HFFc6 (cell line): ENCODE data around the gene KCTD15. TPM values are rescaled to one million over a fixed set of nuclear protein-coding genes. Genes with fewer than 3 reads are reported as not detected.

ENCODE experiments used
- DNase-seq: peaks from one replicate; pipeline ENCODE4 v3.0.0-alpha.2; 2018
- H3K27ac Mint-ChIP-seq: 2 replicates; pipeline ENCODE4 v1.8.0; 2020; ENCODE audit warnings: mild to moderate bottlenecking, mixed read lengths
- H3K27me3 Mint-ChIP-seq: 2 replicates; pipeline ENCODE4 v1.8.0; 2021; ENCODE audit warnings: mild to moderate bottlenecking, moderate library complexity, mixed read lengths; ENCODE audit not compliant: insufficient read depth
- H3K36me3 Mint-ChIP-seq: 2 replicates; pipeline ENCODE4 v1.8.0; 2021; ENCODE audit warnings: low read depth, mixed read lengths
- H3K4me1 Mint-ChIP-seq: 2 replicates; pipeline ENCODE4 v1.8.0; 2020; ENCODE audit warnings: low read depth, mixed read lengths
- H3K4me3 Mint-ChIP-seq: 2 replicates; pipeline ENCODE4 v1.8.0; 2020; ENCODE audit warnings: mild to moderate bottlenecking, moderate library complexity, mixed read lengths
- H3K9me3 Mint-ChIP-seq: 2 replicates; pipeline ENCODE4 v1.8.0; 2020; ENCODE audit warnings: mild to moderate bottlenecking, mixed read lengths
- total RNA-seq, 6 experiments: library from RNA; stranded (reverse); fragmentation: NEBNext Ultra II Directional; extraction: Animal tissue kit (Norgen Biotek cat#: 25700); gene quantifications; 2 replicates in 1 of 6; 3 replicates in 5 of 6; pipeline ENCODE4 v1.2.3, GENCODE V29; 2021
- TF ChIP-seq, protein P1 (sequence below): fragments of 200-600 bp; sonication (generic); IDR thresholded peaks from 2 replicates; pipeline ENCODE4 v1.5.0; 2021; ENCODE audit warnings: antibody characterized with exemption, mild to moderate bottlenecking

The KCTD15 gene
- total RNA-seq, 6 experiments from 2014 or later: 5.9 to 11.7 (median 7.1) TPM

DNA sequence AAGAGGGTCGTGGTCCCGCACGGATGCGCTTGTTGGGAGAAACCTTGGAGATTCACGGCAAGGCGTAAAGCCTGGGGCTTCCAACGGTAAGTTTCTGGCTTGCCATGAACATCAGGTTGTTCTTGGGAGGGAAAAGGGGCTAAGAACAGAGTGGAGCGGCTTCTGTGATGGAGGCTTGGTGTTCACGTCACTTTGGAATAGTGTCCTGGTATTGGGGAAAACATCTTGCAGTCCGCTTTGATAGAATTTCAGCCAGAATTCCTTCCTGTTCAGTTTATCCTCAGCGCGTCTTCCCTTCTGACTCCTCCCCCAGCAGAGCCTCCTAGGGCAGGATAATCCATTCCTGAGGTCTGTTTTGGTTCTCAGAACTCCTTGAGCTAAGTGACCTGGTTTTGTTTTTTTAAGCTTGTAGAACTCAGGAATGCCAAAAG is 2.0 kb downstream of the KCTD15 start:
- peak overlapping the region; percentile 55 for H3K4me3 Mint-ChIP-seq
- H3K27me3 Mint-ChIP-seq: no peaks in the 10 kb centered on the region; the same call in none of the 2 replicates
- TF ChIP-seq, protein P1, sequence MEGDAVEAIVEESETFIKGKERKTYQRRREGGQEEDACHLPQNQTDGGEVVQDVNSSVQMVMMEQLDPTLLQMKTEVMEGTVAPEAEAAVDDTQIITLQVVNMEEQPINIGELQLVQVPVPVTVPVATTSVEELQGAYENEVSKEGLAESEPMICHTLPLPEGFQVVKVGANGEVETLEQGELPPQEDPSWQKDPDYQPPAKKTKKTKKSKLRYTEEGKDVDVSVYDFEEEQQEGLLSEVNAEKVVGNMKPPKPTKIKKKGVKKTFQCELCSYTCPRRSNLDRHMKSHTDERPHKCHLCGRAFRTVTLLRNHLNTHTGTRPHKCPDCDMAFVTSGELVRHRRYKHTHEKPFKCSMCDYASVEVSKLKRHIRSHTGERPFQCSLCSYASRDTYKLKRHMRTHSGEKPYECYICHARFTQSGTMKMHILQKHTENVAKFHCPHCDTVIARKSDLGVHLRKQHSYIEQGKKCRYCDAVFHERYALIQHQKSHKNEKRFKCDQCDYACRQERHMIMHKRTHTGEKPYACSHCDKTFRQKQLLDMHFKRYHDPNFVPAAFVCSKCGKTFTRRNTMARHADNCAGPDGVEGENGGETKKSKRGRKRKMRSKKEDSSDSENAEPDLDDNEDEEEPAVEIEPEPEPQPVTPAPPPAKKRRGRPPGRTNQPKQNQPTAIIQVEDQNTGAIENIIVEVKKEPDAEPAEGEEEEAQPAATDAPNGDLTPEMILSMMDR: no peak
- H3K27ac Mint-ChIP-seq: no peak overlapping the region
- no peaks in the 10 kb centered on the region for H3K9me3 Mint-ChIP-seq
- no peaks in the 10 kb centered on the region for H3K4me1 Mint-ChIP-seq
- no peak for DNase-seq
- H3K36me3 Mint-ChIP-seq: no peaks in the 10 kb centered on the region

DNA sequence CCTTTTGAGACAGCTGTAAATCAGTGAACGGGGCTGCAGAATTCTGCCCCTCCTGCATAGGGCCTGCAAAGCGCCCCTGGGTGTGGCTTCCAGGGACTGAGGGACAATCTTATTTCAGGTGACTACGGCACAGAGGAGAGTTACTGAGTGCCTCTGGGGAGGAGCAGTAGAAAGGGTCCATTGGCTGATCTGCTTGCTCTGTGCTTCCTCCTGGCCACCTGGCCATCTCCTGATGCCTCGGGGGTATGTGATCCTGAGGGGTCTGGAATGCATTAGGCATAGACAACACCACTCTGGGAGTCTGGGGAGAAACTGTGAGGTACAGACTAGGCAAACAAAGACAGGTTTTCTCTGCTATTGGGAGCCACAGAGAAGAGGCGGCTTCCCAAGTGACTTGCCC is 2.8 kb downstream of the KCTD15 start:
- Mint-ChIP-seq H3K9me3 (no peaks in the 10 kb centered on the region), H3K4me3 (no peak overlapping the region), H3K27me3 (no peaks in the 10 kb centered on the region; the same call in 1 of the 2 replicates), H3K27ac (no peak overlapping the region), H3K36me3 (no peaks in the 10 kb centered on the region), H3K4me1 (no peaks in the 10 kb centered on the region; the same call in 1 of the 2 replicates)
- DNase-seq: no peak
- TF ChIP-seq, protein P1: no peak

DNA sequence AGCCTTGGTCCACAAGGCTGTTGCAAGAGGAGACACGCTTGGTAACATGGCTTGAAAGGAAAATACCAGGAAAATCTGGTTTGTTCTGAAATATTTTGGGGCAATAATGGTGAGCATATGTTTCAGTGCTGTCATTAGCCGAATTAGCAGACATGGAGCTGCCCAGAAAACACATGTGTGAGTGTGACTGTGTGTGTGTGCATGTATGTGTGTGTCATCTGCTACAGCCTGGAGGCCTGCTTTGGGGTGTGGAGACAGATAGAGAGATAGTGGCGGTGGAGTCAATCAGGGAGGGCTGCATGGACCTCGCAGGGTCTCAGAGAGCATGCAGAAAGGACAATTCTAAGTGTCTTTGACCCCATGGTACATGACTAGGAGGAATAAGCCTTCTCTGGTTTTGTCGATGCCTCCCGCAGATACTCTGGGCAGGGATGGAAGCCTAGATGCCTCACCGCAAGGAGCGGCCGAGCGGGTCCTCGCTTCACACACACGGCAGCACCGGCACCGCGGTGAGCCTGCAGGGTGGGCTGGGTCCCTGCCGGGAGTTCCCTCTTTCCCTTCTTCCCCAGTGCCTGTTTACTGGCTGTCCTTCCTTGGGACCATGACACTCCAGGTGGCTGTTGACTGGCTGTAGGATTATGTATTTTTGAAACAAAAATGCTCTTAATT is 3.5 kb downstream of the KCTD15 start:
- Mint-ChIP-seq H3K4me1 (no peaks in the 10 kb centered on the region; the same call in 1 of the 2 replicates), H3K36me3 (no peaks in the 10 kb centered on the region), H3K4me3 (no peak overlapping the region), H3K27ac (no peak overlapping the region), H3K27me3 (no peaks in the 10 kb centered on the region; the same call in 1 of the 2 replicates), H3K9me3 (no peaks in the 10 kb centered on the region)
- no peak for DNase-seq
- TF ChIP-seq, protein P1: no peak

DNA sequence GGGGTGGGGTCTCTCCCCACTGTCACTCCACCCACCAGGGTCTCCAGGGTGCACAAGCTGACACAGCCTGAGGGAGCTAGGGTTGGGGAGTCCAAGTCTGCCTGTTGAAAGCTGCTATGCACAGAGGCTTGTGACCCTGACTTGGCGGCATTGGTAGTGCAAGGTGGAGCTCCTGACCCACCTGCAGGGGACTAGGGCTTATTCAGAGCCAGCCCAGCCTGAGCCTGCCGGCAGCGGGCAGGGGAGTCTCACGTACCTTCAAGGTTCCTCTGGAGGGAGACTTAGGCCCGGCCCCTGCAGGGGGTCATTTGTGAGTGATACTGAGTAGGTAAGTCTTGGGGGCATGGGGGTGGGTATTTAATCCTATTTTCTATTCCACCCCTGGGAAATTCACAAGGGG is 4.7 kb downstream of the KCTD15 start:
- no peak for DNase-seq
- no peaks in the 10 kb centered on the region for H3K36me3 Mint-ChIP-seq
- H3K9me3 Mint-ChIP-seq: no peaks in the 10 kb centered on the region
- no peaks in the 10 kb centered on the region; the same call in 1 of the 2 replicates for H3K27me3 Mint-ChIP-seq
- H3K4me1 Mint-ChIP-seq: no peaks in the 10 kb centered on the region; the same call in 1 of the 2 replicates
- no peak overlapping the region for H3K4me3 Mint-ChIP-seq
- no peak overlapping the region for H3K27ac Mint-ChIP-seq
- TF ChIP-seq, protein P1: no peak

DNA sequence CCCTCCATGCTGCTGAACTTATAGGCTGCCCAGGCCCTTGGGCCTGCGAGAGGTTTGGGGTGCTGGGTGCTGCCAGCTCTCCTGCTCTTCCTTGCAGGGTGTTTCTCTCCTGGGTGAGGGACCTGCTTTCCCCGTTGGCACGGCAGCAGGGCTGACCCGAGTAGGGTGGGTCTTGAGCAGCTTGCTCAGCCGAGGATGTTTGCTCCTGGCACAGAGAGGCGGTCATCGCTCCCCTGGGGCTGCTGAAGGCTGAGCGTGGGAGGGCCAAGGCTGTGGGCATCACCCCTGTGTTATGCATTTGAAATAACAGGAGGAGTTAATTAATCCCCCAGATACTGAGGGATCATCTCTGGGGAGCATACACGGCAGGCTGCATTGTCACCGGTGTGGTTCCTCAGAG is 5.3 kb downstream of the KCTD15 start:
- H3K9me3 Mint-ChIP-seq: no peaks in the 10 kb centered on the region
- no peaks in the 10 kb centered on the region for H3K36me3 Mint-ChIP-seq
- no peaks in the 10 kb centered on the region; the same call in 1 of the 2 replicates for H3K27me3 Mint-ChIP-seq
- no peaks in the 10 kb centered on the region; the same call in 1 of the 2 replicates for H3K4me1 Mint-ChIP-seq
- no peak overlapping the region for H3K27ac Mint-ChIP-seq
- no peak for DNase-seq
- H3K4me3 Mint-ChIP-seq: no peak overlapping the region
- TF ChIP-seq, protein P1: no peak
